GM19351 (cell line): ENCODE measurements around the gene TAAR1.

Experiments used
- ATAC-seq: cut with Tn5 transposase; IDR thresholded peaks from one replicate; pipeline ENCODE4 v1.9.1; 2021; ENCODE audit warnings: mild to moderate bottlenecking, moderate library complexity; ENCODE audit not compliant: unreplicated experiment

The TAAR1 gene

GRCh38 chr6:132598473-132598872 is 60.5 kb downstream of the TAAR1 start:
- ATAC-seq, result peak; percentile 96

- no peak for ATAC-seq
Measured at GRCh38 chr6:132596201-132596600, 62.8 kb downstream of the TAAR1 start.
